ENCODE results near the gene SH2D3C. TPM values are rescaled to one million over a fixed set of nuclear protein-coding genes. Genes with fewer than 3 reads are reported as not detected.

Gene SH2D3C
- total and polyA plus RNA-seq, 2 of the 8 experiments (the other 6 are each of a cell fraction or from before 2014, with no cell fraction given) = 6.4 to 8.1 TPM

DNA sequence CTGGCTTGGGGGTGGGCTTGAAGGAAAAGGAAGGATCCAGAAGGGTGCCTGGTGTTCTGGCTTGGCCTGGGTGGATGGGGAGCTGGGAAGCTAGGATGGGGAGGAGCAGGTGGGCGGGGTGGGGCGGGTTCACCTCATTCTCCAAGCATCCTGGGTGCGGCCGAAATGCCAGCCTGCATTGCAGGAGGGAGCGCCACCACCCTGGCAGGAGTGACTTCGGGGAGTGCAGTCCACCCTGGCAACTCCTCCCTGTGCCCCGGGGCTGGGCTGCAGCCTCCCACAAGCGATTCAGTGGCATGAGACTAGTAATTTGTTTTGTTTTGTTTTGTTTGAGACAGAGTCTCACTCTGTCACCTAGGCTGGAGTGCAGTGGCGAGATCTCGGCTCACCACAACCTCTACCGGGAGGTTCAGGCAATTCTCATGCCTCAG, 57.1 kb downstream of the SH2D3C start:
- ChIA-PET CTCF (ENCODE audit: partially characterized antibody) (interaction anchor here (1.0 to 1.4 kb wide), 7 partner anchors 8 to 81 kb away, joined by 3 to 7 read pairs (median 4); partner anchors contain the start of gene CDK9), POLR2A (ENCODE audit: partially characterized antibody) (interaction anchor here (1.1 to 1.6 kb wide), 3 partner anchors 10 to 148 kb away, joined by 3 to 7 read pairs (median 3); partner anchors contain the start of gene CDK9)
- H3K27me3 ChIP-seq (replicated peaks in 1 of 4; ENCODE audit: control insufficient read depth in 3 of 4, extremely low read depth in 1 of 4, insufficient read depth in 3 of 4, low read length in 3 of 4) = no peaks in the 10 kb centered on the region
- no peaks in the 10 kb centered on the region for H3K23me2 ChIP-seq (ENCODE audit: low read depth, low read length)
- no peak overlapping the region for H2AK5ac ChIP-seq (ENCODE audit: low read depth, low read length)
- H3K4me3 ChIP-seq (ENCODE audit: extremely low read depth in 1 of 4, insufficient read depth in 2 of 4, low read depth in 3 of 4, low read length in 4 of 4) = no peak overlapping the region
- no peak overlapping the region for H3K27ac ChIP-seq (ENCODE audit: low read depth, low read length)
- H3K4me2 ChIP-seq (ENCODE audit: insufficient read depth in 1 of 2, low read depth in 2 of 2, low read length in 2 of 2) = no peak overlapping the region
- H2BK15ac ChIP-seq (ENCODE audit: low read length) = peak overlapping the region; percentile 4; the same call in 1 of the 2 replicates
- H2BK120ac ChIP-seq (replicated peaks; ENCODE audit: low read depth, low read length) = no peak overlapping the region
- H4K8ac ChIP-seq (ENCODE audit: extremely low read depth, insufficient read depth, low read length) = no peak overlapping the region
- no peak overlapping the region for H3K18ac ChIP-seq (ENCODE audit: extremely low read depth, low read length)
- no peak for TF ChIP-seq JUN (IDR thresholded peaks at IDR 0.05; ENCODE audit: low read depth, low read length)
- TF ChIP-seq RXRA (IDR thresholded peaks at IDR 0.05; ENCODE audit: insufficient read depth, low read depth, low read length) = no peak
- TF ChIP-seq HDAC2 (IDR thresholded peaks at IDR 0.05; ENCODE audit: borderline replicate concordance in 1 of 2, low read depth in 2 of 2, low read length in 2 of 2) = no peak
- no peak for TF ChIP-seq EZH2 (IDR thresholded peaks at IDR 0.05; ENCODE audit: low read depth, low read length, severe bottlenecking)
- TF ChIP-seq RNF2 (IDR thresholded peaks at IDR 0.05; ENCODE audit: borderline replicate concordance, low read depth, low read length, missing control alignments, poor library complexity, severe bottlenecking) = no peak
- TF ChIP-seq ASH2L (IDR thresholded peaks at IDR 0.05; ENCODE audit: low read length) = no peak
- TF ChIP-seq SIN3A (conservative IDR thresholded peaks at IDR 0.05 in 1 of 2, IDR thresholded peaks at IDR 0.05 in 1 of 2; ENCODE audit: low read depth in 1 of 2, low read length in 2 of 2) = no peak
- no peak for TF ChIP-seq YY1 (IDR thresholded peaks at IDR 0.05; ENCODE audit: low read depth, low read length)
- no peak overlapping the region for H2BK5ac ChIP-seq (ENCODE audit: low read depth, low read length)
- H2BK12ac ChIP-seq (ENCODE audit: low read depth, low read length) = peak overlapping the region; percentile 55; the same call in 1 of the 2 replicates
- DNase-seq (ENCODE audit: low read depth in 1 of 2, low spot score in 2 of 2) (no peak), FAIRE-seq (no peak)
- H3K23ac ChIP-seq (ENCODE audit: insufficient read length) = no peak overlapping the region
- H2BK20ac ChIP-seq (ENCODE audit: low read length) = 0 out of 2 replicates have a peak overlapping the region, but pooled peaks have one; percentile 10
- H4K91ac ChIP-seq (replicated peaks; ENCODE audit: insufficient read length, low read length) = no peak overlapping the region
- no peak overlapping the region for H4K5ac ChIP-seq (ENCODE audit: insufficient read length, low read depth, low read length)
- WGBS, 2 experiments (ENCODE audit: extremely low coverage in 1 of 2, insufficient coverage in 1 of 2, insufficient read length in 1 of 2, insufficient replicate concordance in 2 of 2, low coverage in 1 of 2, low lambda C conversion rate in 2 of 2, missing lambda C conversion rate in 1 of 2) = 86% methylated on average over 5 of the region's 11 CpGs; no CpG with 5 or more reads in 1 of the 2 experiments
- H2AFZ ChIP-seq (ENCODE audit: low read length) = no peak overlapping the region
- no peaks in the 10 kb centered on the region for H4K20me1 ChIP-seq (replicated peaks in 1 of 2; ENCODE audit: control insufficient read depth in 1 of 2, insufficient read depth in 2 of 2, low read length in 2 of 2)
- H3K56ac ChIP-seq (replicated peaks; ENCODE audit: insufficient read length, low read depth, low read length) = no peak overlapping the region
- H3K4me1 ChIP-seq (replicated peaks in 1 of 4; ENCODE audit: control insufficient read depth in 3 of 4, insufficient read depth in 4 of 4, low read length in 3 of 4) = peaks cover 0 to 18% (median 13%) of the 10 kb centered on the region in 4 experiments; a peak in 5 of 7 replicates
- H3K36me3 ChIP-seq (ENCODE audit: control insufficient read depth in 2 of 4, insufficient read depth in 4 of 4, low read length in 3 of 4) = no peaks in the 10 kb centered on the region
- H3K79me1 ChIP-seq (ENCODE audit: low read depth, low read length) = no peaks in the 10 kb centered on the region
- H3K14ac ChIP-seq (ENCODE audit: insufficient read length) = no peak overlapping the region
- H3K4ac ChIP-seq (replicated peaks; ENCODE audit: insufficient read length, low read depth, low read length) = no peak overlapping the region
- no peaks in the 10 kb centered on the region for H3K9me3 ChIP-seq (ENCODE audit: insufficient read depth in 2 of 2, low read depth in 1 of 2, low read length in 1 of 2)
- H3K9ac ChIP-seq (replicated peaks in 1 of 4; ENCODE audit: extremely low read depth in 1 of 4, low read depth in 3 of 4, low read length in 3 of 4) = no peak overlapping the region
- H3K79me2 ChIP-seq (ENCODE audit: control insufficient read depth in 1 of 2, insufficient read depth in 2 of 2, low read length in 2 of 2) = no peaks in the 10 kb centered on the region
